KMS-11 (cell line): Measurements from ENCODE around the gene GPR156.

Experiments
- H2AFZ ChIP-seq: fragments of 200-600 bp; sonication (generic); 2 replicates; pipeline ENCODE4 v1.6.1; 2016; ENCODE audit warnings: antibody characterized with exemption, mixed run types, low read depth
- H3K27ac ChIP-seq: fragments of 200-600 bp; sonication (generic); 2 replicates; pipeline ENCODE4 v1.6.1; 2016; ENCODE audit warnings: mild to moderate bottlenecking, mixed run types
- H3K27me3 ChIP-seq: fragments of 200-600 bp; sonication (generic); 2 replicates; pipeline ENCODE4 v1.6.1; 2017; ENCODE audit warnings: mild to moderate bottlenecking, low read depth, mixed run types, moderate library complexity; ENCODE audit not compliant: insufficient read depth
- H3K36me3 ChIP-seq: fragments of 200-600 bp; sonication (generic); 2 replicates; pipeline ENCODE4 v1.6.1; 2017; ENCODE audit warnings: mild to moderate bottlenecking, mixed run types; ENCODE audit not compliant: insufficient read depth
- H3K4me1 ChIP-seq: fragments of 200-600 bp; sonication (generic); 2 replicates; pipeline ENCODE4 v1.6.1; 2016; ENCODE audit warnings: mild to moderate bottlenecking, low read depth, mixed run types; ENCODE audit not compliant: poor library complexity, severe bottlenecking
- H3K4me2 ChIP-seq: fragments of 200-600 bp; sonication (generic); 2 replicates; pipeline ENCODE4 v1.7.0; 2016; ENCODE audit warnings: mild to moderate bottlenecking, mixed run types
- H3K4me3 ChIP-seq: fragments of 200-600 bp; sonication (generic); IDR thresholded peaks from 2 replicates; pipeline ENCODE4 v1.6.1; 2017; ENCODE audit warnings: low read depth, low read length, mixed read lengths; ENCODE audit not compliant: insufficient read depth
- H3K79me2 ChIP-seq: fragments of 200-600 bp; sonication (generic); 2 replicates; pipeline ENCODE4 v1.6.1; 2016; ENCODE audit warnings: low read depth, mixed run types; ENCODE audit not compliant: insufficient read depth
- H3K9ac ChIP-seq: fragments of 200-600 bp; sonication (generic); 2 replicates; pipeline ENCODE4 v1.6.1; 2016; ENCODE audit warnings: mild to moderate bottlenecking, mixed run types
- H4K20me1 ChIP-seq: fragments of 200-600 bp; sonication (generic); 2 replicates; pipeline ENCODE4 v1.6.1; 2016; ENCODE audit warnings: mild to moderate bottlenecking, mixed run types; ENCODE audit not compliant: insufficient read depth
- CTCF ChIP-seq: fragments of 200-600 bp; sonication (generic); conservative IDR thresholded peaks from 2 replicates; pipeline ENCODE4 v1.6.1; 2017; ENCODE audit warnings: low read depth, mild to moderate bottlenecking, antibody characterized with exemption, low read length, moderate library complexity, mixed read lengths

Gene GPR156

GRCh38 chr3:120163816-120164215 is 121.2 kb downstream of the GPR156 start:
- H3K4me1 ChIP-seq = peaks cover 16% of the 10 kb centered on the region
- no peak overlapping the region for H2AFZ ChIP-seq
- H3K79me2 ChIP-seq = no peaks in the 10 kb centered on the region
- no peak overlapping the region for H3K9ac ChIP-seq
- no peaks in the 10 kb centered on the region for H3K27me3 ChIP-seq
- H3K4me2 ChIP-seq = no peak overlapping the region
- H3K27ac ChIP-seq = no peak overlapping the region
- no peak overlapping the region for H3K4me3 ChIP-seq
- no peak for TF ChIP-seq CTCF
- H3K36me3 ChIP-seq = no peaks in the 10 kb centered on the region
- H4K20me1 ChIP-seq = no peaks in the 10 kb centered on the region

- Histone ChIP-seq H3K4me3 (no peak overlapping the region), H3K4me1 (peaks cover 16% of the 10 kb centered on the region), H3K27ac (no peak overlapping the region), H3K9ac (no peak overlapping the region), H3K36me3 (no peaks in the 10 kb centered on the region), H4K20me1 (no peaks in the 10 kb centered on the region), H3K4me2 (no peak overlapping the region), H2AFZ (no peak overlapping the region), H3K79me2 (no peaks in the 10 kb centered on the region), H3K27me3 (no peaks in the 10 kb centered on the region)
- no peak for TF ChIP-seq CTCF
Observed at GRCh38 chr3:120163026-120163425, 122.0 kb downstream of the GPR156 start.

- H3K9ac ChIP-seq = no peak overlapping the region
- H3K4me1 ChIP-seq = peaks cover 16% of the 10 kb centered on the region
- H3K27ac ChIP-seq = no peak overlapping the region
- no peak for TF ChIP-seq CTCF
- no peak overlapping the region for H3K4me3 ChIP-seq
- H3K36me3 ChIP-seq = no peaks in the 10 kb centered on the region
- H3K4me2 ChIP-seq = no peak overlapping the region
- H4K20me1 ChIP-seq = no peaks in the 10 kb centered on the region
- no peaks in the 10 kb centered on the region for H3K79me2 ChIP-seq
- H3K27me3 ChIP-seq = no peaks in the 10 kb centered on the region
- H2AFZ ChIP-seq = no peak overlapping the region
Observed at GRCh38 chr3:120162400-120162799, 122.6 kb downstream of the GPR156 start.

GRCh38 chr3:120161902-120162301 is 123.1 kb downstream of the GPR156 start:
- no peak overlapping the region for H3K4me3 ChIP-seq
- no peaks in the 10 kb centered on the region for H3K36me3 ChIP-seq
- no peaks in the 10 kb centered on the region for H3K27me3 ChIP-seq
- peaks cover 16% of the 10 kb centered on the region for H3K4me1 ChIP-seq
- no peak overlapping the region for H3K27ac ChIP-seq
- H3K79me2 ChIP-seq = no peaks in the 10 kb centered on the region
- TF ChIP-seq CTCF = no peak
- H3K4me2 ChIP-seq = no peak overlapping the region
- no peak overlapping the region for H2AFZ ChIP-seq
- H4K20me1 ChIP-seq = no peaks in the 10 kb centered on the region
- no peak overlapping the region for H3K9ac ChIP-seq
